Activated T-helper 1 cell treated with anti-CD3 and anti-CD28 coated beads, Interleukin-12 subunit alpha, Interleukin-12 subunit beta, Interleukin-2, Interleukin-4 antibody, amounts not matched to agents 30 ng/mL and 10 ng/mL and 1 ng/mL, durations not matched to agents 14 hours and 24 hours and 36 hours (primary cell): ENCODE data around the gene LEMD2. TPM values are rescaled to one million over a fixed set of nuclear protein-coding genes. Genes with fewer than 3 reads are reported as not detected.

Experiments used
- DNase-seq: peaks from one replicate; pipeline ENCODE4 v3.0.0; 2021; ENCODE audit warnings: low spot score
- H3K27ac Mint-ChIP-seq: one replicate; pipeline ENCODE4 v1.8.0; 2021; ENCODE audit warnings: mild to moderate bottlenecking, mixed read lengths
- H3K27me3 Mint-ChIP-seq: one replicate; pipeline ENCODE4 v1.8.0; 2022; ENCODE audit warnings: mild to moderate bottlenecking, moderate library complexity, mixed read lengths; ENCODE audit not compliant: insufficient read depth
- H3K36me3 Mint-ChIP-seq: one replicate; pipeline ENCODE4 v1.8.0; 2021; ENCODE audit warnings: low read depth, mixed read lengths
- H3K4me1 Mint-ChIP-seq: one replicate; pipeline ENCODE4 v1.8.0; 2021; ENCODE audit warnings: low read depth, mixed read lengths
- H3K4me3 Mint-ChIP-seq: one replicate; pipeline ENCODE4 v1.8.0; 2021; ENCODE audit warnings: mild to moderate bottlenecking, moderate library complexity, mixed read lengths
- H3K9me3 Mint-ChIP-seq: one replicate; pipeline ENCODE4 v1.8.0; 2021; ENCODE audit warnings: mixed read lengths
- intact Hi-C: fragments of 100-400 bp; cut with micrococcal nuclease; formaldehyde crosslinking; loops from one replicate; pipeline ENCODE4 v1.15.1; 2024
- total RNA-seq: library from RNA; stranded (reverse); gene quantifications from 2 replicates; pipeline ENCODE4 v1.2.3, GENCODE V29; 2022

Gene LEMD2
- total RNA-seq, 1 donor from 2014 or later: 63.6 TPM

- peaks cover 9% of the 10 kb centered on the region for H3K27me3 Mint-ChIP-seq
- no peaks in the 10 kb centered on the region for H3K9me3 Mint-ChIP-seq
- no peak overlapping the region for H3K27ac Mint-ChIP-seq
- DNase-seq: no peak
- H3K4me1 Mint-ChIP-seq: no peaks in the 10 kb centered on the region
- H3K4me3 Mint-ChIP-seq: no peak overlapping the region
- intact Hi-C loops: no loop called here
- no peaks in the 10 kb centered on the region for H3K36me3 Mint-ChIP-seq
Observed at GRCh38 chr6:33750244-33750991, 38.5 kb downstream of the LEMD2 start.

GRCh38 chr6:33749401-33749800 is 39.5 kb downstream of the LEMD2 start:
- Mint-ChIP-seq H3K9me3 (no peaks in the 10 kb centered on the region), H3K27ac (no peak overlapping the region), H3K4me3 (no peak overlapping the region), H3K36me3 (no peaks in the 10 kb centered on the region), H3K4me1 (no peaks in the 10 kb centered on the region), H3K27me3 (peaks cover 10% of the 10 kb centered on the region)
- no peak for DNase-seq
- intact Hi-C loops: no loop called here

- Mint-ChIP-seq H3K36me3 (no peaks in the 10 kb centered on the region), H3K27me3 (peaks cover 13% of the 10 kb centered on the region), H3K4me1 (no peaks in the 10 kb centered on the region), H3K27ac (no peak overlapping the region), H3K4me3 (no peak overlapping the region), H3K9me3 (no peaks in the 10 kb centered on the region)
- intact Hi-C loops: no loop called here
- no peak for DNase-seq
Observed at GRCh38 chr6:33748841-33749240, 40.1 kb downstream of the LEMD2 start.

- Mint-ChIP-seq H3K27ac (no peak overlapping the region), H3K9me3 (no peaks in the 10 kb centered on the region), H3K27me3 (peaks cover 20% of the 10 kb centered on the region), H3K36me3 (no peaks in the 10 kb centered on the region), H3K4me1 (no peaks in the 10 kb centered on the region), H3K4me3 (no peak overlapping the region)
- DNase-seq: no peak
- intact Hi-C loops: no loop called here
Observed at GRCh38 chr6:33747823-33748222, 41.1 kb downstream of the LEMD2 start.

- H3K27ac Mint-ChIP-seq: no peak within 1 kb of the TSS
- H3K9me3 Mint-ChIP-seq: no peaks in the 10 kb centered on the region
- H3K27me3 Mint-ChIP-seq: peaks cover 22% of the 10 kb centered on the region
- DNase-seq: no peak
- H3K4me1 Mint-ChIP-seq: no peaks in the 10 kb centered on the region
- no peaks in the 10 kb centered on the region for H3K36me3 Mint-ChIP-seq
- no peak within 1 kb of the TSS for H3K4me3 Mint-ChIP-seq
- intact Hi-C loops: no loop called here
Observed at GRCh38 chr6:33746651-33747100, 42.3 kb downstream of the LEMD2 start, which contains the start of gene IP6K3. Gene IP6K3, minus strand, starts transcription at chr6:33746905. Its CDS starts 11,429 bp downstream, at chr6:33735476.

- no peaks in the 10 kb centered on the region for H3K9me3 Mint-ChIP-seq
- no peak for DNase-seq
- no peak overlapping the region for H3K27ac Mint-ChIP-seq
- H3K27me3 Mint-ChIP-seq: peaks cover 22% of the 10 kb centered on the region
- no peaks in the 10 kb centered on the region for H3K36me3 Mint-ChIP-seq
- H3K4me3 Mint-ChIP-seq: no peak overlapping the region
- intact Hi-C loops: no loop called here
- no peaks in the 10 kb centered on the region for H3K4me1 Mint-ChIP-seq
Observed at GRCh38 chr6:33746036-33746600, 42.8 kb downstream of the LEMD2 start.

GRCh38 chr6:33745548-33745947 is 43.4 kb downstream of the LEMD2 start:
- no peak overlapping the region for H3K27ac Mint-ChIP-seq
- H3K36me3 Mint-ChIP-seq: no peaks in the 10 kb centered on the region
- peaks cover 22% of the 10 kb centered on the region for H3K27me3 Mint-ChIP-seq
- intact Hi-C loops: loop anchor here (2.0 kb wide), 1 partner anchor 23 kb away; no protein-coding TSS in a partner anchor
- no peak overlapping the region for H3K4me3 Mint-ChIP-seq
- no peak for DNase-seq
- no peaks in the 10 kb centered on the region for H3K9me3 Mint-ChIP-seq
- no peaks in the 10 kb centered on the region for H3K4me1 Mint-ChIP-seq

- Mint-ChIP-seq H3K27ac (no peak overlapping the region), H3K27me3 (peaks cover 22% of the 10 kb centered on the region), H3K4me1 (no peaks in the 10 kb centered on the region), H3K36me3 (no peaks in the 10 kb centered on the region), H3K9me3 (no peaks in the 10 kb centered on the region), H3K4me3 (no peak overlapping the region)
- DNase-seq: no peak
- intact Hi-C loops: loop anchor here (1.0 to 5.0 kb wide), 5 partner anchors 24 to 409 kb away; partner anchors contain the start of gene UQCC2
Observed at GRCh38 chr6:33744895-33745546, 43.9 kb downstream of the LEMD2 start.

- Mint-ChIP-seq H3K4me3 (no peak overlapping the region), H3K27me3 (peaks cover 22% of the 10 kb centered on the region), H3K36me3 (no peaks in the 10 kb centered on the region), H3K4me1 (no peaks in the 10 kb centered on the region), H3K9me3 (no peaks in the 10 kb centered on the region), H3K27ac (no peak overlapping the region)
- peak; percentile 57 for DNase-seq
- intact Hi-C loops: loop anchor here (1.0 to 5.0 kb wide), 5 partner anchors 25 to 410 kb away; partner anchors contain the start of gene UQCC2
Observed at GRCh38 chr6:33744001-33744848, 44.7 kb downstream of the LEMD2 start.

- no peaks in the 10 kb centered on the region for H3K36me3 Mint-ChIP-seq
- intact Hi-C loops: loop anchor here (5.0 kb wide), 1 partner anchor 156 kb away; no protein-coding TSS in a partner anchor
- DNase-seq: no peak
- H3K27ac Mint-ChIP-seq: no peak overlapping the region
- H3K4me3 Mint-ChIP-seq: no peak overlapping the region
- no peaks in the 10 kb centered on the region for H3K4me1 Mint-ChIP-seq
- H3K27me3 Mint-ChIP-seq: peaks cover 17% of the 10 kb centered on the region
- H3K9me3 Mint-ChIP-seq: no peaks in the 10 kb centered on the region
Observed at GRCh38 chr6:33742837-33743236, 46.1 kb downstream of the LEMD2 start.

GRCh38 chr6:33742092-33742491 is 46.8 kb downstream of the LEMD2 start:
- H3K27ac Mint-ChIP-seq: no peak overlapping the region
- no peaks in the 10 kb centered on the region for H3K9me3 Mint-ChIP-seq
- H3K27me3 Mint-ChIP-seq: peaks cover 13% of the 10 kb centered on the region
- no peak for DNase-seq
- no peak overlapping the region for H3K4me3 Mint-ChIP-seq
- H3K36me3 Mint-ChIP-seq: no peaks in the 10 kb centered on the region
- intact Hi-C loops: loop anchor here (5.0 kb wide), 1 partner anchor 155 kb away; no protein-coding TSS in a partner anchor
- no peaks in the 10 kb centered on the region for H3K4me1 Mint-ChIP-seq

GRCh38 chr6:33740794-33741193 is 48.1 kb downstream of the LEMD2 start:
- no peak overlapping the region for H3K4me3 Mint-ChIP-seq
- H3K36me3 Mint-ChIP-seq: no peaks in the 10 kb centered on the region
- H3K27ac Mint-ChIP-seq: no peak overlapping the region
- H3K27me3 Mint-ChIP-seq: peaks cover 13% of the 10 kb centered on the region
- no peaks in the 10 kb centered on the region for H3K9me3 Mint-ChIP-seq
- intact Hi-C loops: loop anchor here (5.0 kb wide), 1 partner anchor 153 kb away; no protein-coding TSS in a partner anchor
- no peaks in the 10 kb centered on the region for H3K4me1 Mint-ChIP-seq
- no peak for DNase-seq
